HG03095 (cell line): Measurements from ENCODE around the gene ITSN1.
"Not testable (repeated sequence)": the region's sequence is repeated elsewhere in the genome, so short reads cannot be mapped to it uniquely, and the experiment has no call there.

Experiments
- ATAC-seq: cut with Tn5 transposase; IDR thresholded peaks from one replicate; pipeline ENCODE4 v1.9.1; 2021; ENCODE audit warnings: moderate library complexity; ENCODE audit not compliant: unreplicated experiment

The ITSN1 gene

DNA sequence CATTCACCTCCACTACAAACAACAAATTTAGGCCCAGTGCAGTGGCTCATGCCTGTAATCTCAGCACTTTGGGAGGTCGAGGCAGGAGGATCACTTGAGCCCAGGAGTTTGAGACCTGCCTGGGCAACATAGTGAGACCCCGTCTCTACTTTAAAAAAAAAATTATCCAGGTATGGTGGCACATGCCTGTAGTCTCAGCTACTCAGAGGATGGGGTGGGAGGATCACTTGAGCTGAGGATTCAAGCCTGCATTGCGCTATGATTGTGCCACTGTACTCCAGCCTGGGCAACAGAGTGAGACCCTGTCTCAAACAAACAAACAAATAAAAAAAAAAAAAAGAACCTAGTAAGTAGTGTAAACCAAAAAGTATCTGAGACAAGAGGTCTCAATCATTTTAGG lies 86.8 kb downstream of the ITSN1 start:
- not testable (repeated sequence) for ATAC-seq

DNA sequence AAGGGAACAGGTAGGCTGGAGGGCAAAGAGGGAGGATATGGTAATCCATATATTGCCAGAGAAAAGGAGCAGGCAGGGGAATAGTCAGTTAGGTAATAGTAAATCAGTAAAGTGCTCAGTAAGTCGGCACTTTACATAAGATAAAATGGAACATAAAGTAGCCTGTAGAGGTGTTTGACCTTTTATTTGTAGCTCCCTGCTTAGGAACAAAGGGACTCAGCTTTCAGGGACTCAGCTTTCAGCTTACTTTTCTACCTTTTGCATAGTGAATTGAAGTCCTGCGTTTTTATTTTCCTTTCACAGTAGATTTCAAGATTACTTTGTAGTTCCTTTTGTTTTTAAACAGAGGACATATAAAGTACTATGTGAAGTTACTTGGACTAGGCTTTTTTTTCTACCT lies 87.3 kb downstream of the ITSN1 start:
- ATAC-seq: no peak

DNA sequence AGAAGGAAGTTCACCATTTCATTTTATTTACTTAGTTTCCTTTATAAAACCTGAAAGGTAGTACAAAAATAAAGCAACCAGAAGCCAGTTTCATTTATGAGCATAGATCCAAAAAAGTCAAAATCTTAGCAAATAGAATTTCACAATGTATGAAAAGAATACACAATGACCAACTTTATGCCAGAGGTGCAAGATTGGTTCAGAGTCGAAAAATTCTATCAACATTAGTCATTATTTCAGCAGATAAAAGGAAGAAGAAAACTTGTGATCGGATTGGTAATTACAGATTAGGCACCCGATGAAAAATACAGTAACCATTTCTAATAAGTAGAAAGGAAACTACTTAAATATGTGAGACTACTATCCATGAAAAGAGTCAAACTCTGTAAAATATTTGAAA lies 89.1 kb downstream of the ITSN1 start:
- no peak for ATAC-seq

DNA sequence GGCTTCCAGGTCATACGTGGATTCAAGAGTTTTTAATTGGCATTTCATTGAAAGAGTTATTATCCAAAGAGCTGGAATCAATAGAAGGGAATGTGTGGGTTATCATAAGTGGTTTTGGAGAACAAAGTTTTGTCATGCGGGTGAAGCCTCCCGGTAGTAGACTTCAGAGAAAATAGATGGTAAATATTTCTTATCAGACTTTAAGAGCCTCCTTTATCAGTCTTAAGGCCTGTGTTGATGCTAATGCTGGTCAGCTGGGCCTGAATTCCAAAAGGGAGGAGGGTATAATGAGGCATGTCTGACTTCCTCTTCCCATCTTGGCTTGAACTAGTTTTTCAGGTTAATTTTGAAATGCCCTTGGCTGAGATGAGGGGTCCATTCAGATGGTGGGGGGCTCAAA lies 89.7 kb downstream of the ITSN1 start:
- ATAC-seq: no peak

DNA sequence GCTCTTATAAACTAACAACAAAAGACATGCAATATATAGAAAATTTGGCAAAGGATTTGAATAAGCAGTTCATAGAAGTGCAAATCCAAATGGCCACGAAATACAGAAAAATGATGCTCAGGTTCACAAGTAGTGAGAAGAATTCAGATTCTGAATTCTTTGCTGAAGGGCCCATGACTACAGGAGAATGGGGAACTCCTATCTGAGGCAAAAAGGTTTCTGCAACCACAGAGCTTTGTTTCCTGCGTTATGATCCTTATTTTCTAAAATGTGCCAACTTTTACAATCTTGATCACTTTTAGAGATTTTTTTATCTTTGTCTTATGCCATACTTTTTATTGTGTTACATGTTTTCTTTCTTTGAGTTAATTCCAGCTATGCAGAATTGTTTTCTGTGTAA lies 91.3 kb downstream of the ITSN1 start:
- ATAC-seq: no peak

DNA sequence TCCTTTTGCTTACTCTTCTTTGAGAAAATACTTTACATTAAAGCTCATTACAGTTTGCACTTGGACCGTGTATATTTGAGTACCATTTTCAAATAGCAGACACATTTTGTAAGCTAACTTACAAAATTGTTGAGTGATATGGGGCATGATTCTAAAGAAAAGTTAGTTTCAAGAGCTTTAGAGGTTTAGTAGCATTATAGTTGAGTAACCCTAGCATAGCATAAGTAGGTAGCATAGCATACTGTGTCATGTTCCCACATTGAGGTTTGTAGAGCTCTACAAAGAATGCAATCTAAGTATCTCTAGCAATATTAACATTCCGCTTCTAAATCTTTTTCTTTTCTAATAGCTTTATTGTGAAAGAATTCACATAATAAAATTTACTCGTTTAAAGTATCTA lies 92.0 kb downstream of the ITSN1 start:
- ATAC-seq: no peak

DNA sequence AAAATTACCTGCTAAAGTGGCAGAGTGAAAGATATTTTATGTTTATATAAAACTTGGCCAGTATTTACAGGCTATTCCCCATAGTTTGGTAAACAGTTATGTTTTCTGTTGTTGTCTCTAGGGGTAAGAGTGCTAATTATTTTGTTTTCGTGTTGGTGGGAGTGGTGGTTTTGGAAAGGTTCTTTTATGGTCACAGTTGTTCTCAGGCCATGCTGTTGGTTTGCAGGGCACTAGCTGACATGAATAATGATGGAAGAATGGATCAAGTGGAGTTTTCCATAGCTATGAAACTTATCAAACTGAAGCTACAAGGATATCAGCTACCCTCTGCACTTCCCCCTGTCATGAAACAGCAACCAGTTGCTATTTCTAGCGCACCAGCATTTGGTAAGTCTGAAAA lies 92.5 kb downstream of the ITSN1 start:
- no peak for ATAC-seq

DNA sequence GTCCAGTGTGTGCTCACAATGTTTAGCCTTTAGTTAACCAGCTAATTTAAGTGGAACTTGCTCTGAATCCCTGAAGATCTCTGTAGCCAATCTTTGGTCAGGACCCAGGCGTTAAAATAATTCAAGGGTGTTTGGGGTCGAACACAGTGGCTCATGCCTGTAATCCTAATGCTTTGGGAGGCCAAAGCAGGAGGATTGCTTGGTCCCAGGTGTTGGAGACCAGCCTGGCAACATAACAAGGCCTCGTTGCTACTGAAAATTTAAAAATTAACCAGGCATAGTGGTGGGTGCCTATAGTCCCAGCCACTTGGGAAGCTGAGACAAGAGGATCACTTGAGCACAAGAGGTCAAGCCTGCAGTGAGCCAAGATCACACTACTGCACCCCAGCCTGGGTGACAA lies 94.3 kb downstream of the ITSN1 start:
- no peak for ATAC-seq

DNA sequence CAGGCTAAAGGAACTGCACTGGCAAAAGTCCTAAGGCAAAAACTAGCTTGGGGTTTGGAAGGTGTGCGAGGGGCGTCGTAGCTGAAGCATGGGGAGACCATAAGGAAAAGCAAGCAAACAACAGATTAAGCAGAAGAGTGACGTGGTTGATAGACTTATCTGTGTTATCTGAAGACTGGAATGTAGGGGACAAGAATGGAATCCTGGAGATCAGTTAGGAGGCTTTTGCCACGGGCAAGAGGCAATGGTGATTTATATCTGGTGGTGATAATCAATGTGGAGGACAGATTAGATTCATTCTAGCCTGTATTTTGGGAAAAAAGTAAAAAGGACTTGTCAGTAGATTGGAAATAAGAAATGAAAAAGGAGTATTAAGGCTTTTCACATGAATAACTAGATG lies 97.4 kb downstream of the ITSN1 start:
- no peak for ATAC-seq

DNA sequence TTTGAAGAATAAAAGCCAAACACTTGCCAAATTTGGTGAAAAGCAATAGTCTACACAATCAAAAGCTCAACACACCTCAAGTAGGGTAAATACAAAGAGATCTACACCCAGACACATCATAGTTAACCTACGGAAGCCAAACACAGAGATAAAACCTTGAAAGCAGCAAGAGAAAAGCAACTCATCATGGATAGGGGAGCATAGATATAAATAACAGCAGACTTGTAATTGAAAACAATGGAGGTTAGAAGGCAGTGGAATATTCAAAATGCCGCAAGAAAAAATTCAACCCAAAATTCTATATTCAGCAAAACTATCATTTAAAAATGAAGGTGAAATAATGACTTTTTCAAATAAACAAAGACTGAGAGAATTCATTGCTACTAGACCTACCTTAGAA lies 105.1 kb downstream of the ITSN1 start:
- no peak for ATAC-seq

DNA sequence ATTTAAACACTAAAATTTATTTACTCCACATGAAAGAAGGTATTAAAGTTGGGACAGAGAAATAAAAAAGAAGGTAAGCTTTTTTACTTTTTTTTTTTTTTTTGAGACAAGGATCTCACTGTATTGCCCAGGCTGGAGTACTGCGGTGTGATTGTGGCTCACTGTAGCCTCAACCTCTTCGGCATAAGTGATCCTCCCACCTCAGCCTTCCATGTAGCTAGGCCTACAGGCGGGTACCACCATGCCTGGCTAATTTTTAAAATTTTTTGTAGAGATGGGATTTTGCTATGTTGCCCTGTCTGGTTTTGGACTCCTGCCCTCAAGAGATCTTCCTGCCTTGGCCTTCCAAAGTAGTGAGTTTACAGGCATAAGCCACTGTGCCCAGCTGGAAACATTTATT lies 106.6 kb downstream of the ITSN1 start:
- ATAC-seq: no peak

DNA sequence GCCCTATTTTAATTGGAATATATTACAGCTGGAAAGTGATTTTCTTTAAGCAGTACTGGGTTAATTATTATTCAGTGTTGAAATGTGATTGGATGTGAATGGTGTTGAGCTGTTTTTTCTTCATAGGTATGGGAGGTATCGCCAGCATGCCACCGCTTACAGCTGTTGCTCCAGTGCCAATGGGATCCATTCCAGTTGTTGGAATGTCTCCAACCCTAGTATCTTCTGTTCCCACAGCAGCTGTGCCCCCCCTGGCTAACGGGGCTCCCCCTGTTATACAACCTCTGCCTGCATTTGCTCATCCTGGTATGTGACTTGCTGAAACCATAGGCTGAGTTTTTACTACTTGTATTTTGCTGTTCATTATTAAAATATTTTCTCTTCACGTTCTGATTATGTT lies 107.7 kb downstream of the ITSN1 start:
- ATAC-seq: no peak

DNA sequence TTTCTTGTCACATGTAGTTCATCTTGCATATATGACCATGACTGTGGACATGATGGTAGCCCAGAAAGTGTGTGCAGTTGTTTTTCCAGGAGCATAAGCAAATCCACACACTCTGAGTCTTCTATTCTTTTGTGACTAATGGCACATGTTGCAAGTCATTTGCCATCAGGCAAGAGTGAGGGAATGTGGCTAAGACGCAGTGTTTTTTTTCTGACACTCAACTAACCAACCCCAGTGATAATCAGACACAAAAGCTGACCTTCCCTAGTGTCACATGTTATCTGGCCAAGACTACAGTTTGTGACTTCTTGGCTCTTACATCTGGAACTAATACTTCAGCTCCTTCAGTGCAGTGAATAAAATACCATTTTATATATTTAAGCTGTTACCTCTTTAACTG lies 108.8 kb downstream of the ITSN1 start:
- no peak for ATAC-seq

DNA sequence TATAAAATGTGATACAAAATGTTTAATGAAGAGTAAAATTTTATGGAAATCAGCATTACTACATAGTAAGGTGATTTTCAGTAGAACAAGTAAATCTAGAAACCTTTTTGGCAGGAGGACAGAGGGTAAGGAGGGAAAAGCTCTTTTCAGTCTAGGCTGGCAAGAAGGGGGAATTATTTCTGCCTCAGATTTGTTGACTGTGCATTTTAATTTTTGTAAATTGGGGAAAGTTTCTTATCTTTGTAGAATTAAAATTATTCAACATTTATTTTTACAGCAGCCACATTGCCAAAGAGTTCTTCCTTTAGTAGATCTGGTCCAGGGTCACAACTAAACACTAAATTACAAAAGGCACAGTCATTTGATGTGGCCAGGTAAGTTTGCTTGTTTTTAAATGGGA lies 109.2 kb downstream of the ITSN1 start:
- no peak for ATAC-seq

DNA sequence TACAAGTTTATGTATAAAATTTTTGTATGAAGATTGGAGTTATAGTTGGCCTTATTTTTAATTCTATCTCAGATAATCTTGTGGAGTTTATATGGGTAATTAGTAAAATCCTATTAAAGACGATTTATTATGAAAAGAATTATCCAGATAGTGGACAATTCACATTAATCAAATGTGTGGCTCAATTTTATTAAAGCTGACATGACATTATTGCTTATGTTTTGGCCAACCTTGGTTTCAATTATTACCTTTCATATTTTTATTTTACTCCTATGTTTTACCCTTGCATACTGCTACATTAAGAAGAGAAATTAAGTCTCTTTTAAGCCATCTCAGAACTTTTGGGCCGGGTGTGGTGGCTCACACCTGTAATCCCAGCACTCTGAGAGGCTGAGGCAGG lies 110.0 kb downstream of the ITSN1 start:
- no peak for ATAC-seq

DNA sequence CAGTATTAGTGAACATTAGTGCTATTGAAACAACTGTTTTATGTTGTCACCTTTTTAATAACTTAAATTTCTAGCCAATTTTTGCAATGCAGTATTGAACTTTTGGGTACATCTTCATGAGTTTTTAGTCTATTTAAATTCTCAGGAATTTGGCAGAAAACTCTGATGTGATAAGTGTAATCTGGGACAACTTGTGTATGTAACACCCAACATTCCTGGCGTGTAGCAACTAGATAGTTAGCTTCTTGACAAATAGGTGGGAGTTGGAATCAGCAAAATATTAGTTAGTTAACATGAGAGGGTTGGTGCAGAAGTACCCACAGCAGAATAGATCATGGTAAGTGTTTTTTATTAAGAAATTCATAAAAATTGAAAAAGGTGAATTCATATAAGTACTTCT lies 111.6 kb downstream of the ITSN1 start:
- ATAC-seq: no peak

DNA sequence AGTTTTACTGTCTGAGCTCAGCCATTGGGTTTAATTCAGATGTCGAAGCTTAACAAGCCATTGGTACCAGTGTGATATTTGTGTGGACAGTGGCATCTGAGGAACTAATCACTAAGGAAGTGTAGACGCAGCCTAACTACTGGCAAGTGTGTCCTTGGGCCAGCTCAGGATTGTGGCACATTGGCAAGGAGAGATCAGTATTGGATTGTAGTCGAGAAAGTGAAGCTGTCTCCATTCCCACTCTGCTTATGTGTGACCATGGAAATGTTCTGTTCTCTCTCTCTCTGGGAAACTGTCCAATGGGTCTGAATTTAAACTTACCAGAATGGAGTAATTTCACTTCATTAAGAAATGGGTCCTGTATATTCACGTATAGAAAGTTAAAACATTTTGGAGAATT lies 112.2 kb downstream of the ITSN1 start:
- no peak for ATAC-seq

DNA sequence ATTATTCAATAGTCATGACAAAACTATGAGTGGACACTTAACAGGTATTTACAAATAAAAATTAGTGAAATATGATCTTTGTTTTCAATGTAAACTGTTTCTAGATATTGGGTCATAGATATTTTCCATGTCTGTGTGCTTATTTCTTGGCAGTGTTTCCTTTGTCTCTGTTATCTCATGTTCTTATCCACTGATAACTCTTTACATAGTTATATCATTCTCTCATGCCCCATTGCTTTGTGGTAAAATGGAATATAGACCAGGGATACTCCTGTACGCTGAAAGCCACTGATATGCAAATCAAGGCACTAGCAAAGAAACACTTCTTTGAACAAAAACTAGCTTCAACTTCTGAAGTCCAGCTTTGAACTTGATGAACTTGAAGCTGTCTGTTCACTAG lies 113.1 kb downstream of the ITSN1 start:
- no peak for ATAC-seq

DNA sequence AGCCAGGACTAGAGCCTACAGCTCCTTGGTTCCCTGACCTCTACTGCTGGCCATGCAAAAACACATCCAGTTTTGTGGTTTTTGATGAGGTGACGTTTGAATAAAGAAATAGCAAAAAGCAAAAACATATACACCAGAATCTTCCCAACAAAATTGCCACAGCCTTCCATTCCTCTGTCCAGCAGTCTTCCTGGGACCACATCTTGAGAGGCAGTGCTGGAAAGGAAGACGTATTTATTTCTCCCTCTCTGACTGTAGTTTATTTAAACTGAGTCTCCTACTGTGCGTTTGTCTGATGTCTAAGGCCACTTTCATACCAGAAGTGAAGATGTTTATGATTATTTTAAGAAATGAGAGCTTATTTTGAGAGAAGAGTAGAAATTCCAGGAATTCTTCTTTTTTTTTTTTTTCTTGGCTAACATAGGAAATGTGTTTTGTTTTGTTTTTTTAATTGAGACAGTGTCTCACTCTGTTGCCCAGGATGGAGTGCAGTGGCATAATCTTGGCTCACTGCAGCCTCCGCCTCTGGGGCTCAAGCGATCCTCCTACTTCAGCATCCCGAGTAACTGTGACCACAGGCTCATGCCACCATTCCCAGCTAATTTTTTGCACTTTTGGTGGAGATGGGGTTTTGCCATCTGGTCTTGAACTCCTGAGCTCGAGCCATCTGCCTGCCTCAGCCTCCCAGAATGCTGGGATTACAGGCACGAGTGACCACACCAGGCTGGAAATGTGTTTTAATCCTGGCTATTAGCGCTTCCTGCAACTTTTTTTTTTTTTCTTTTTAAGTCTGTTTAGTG lies 118.5 kb downstream of the ITSN1 start:
- no peak for ATAC-seq

DNA sequence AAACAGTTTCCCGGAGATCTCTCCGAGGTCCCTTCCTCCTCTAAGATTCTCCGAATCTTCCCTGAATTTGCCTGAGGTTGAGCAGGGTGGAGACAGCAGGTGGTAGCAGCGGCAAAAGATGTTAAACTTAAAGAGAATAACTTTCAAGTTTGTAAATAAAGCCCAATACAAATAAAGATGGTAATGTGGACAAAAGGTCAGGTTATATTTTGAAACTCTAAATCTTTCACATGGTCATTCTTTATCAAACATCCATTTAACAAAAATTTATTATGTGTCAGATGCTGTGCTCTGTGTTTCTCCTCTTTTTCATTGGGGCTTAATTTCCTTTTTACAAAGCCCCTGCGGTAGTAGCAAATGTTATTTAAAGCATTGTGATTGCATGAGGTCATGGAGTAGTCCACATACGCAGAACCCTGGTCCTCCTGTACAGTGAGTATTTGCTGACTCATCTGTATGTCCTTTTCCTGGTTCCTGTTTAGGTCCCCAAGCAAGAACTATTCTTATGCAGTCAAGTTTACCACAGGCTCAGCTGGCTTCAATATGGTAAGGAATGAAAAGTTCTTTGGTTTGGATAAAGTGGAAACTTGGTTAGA lies 119.2 kb downstream of the ITSN1 start:
- ATAC-seq: no peak

DNA sequence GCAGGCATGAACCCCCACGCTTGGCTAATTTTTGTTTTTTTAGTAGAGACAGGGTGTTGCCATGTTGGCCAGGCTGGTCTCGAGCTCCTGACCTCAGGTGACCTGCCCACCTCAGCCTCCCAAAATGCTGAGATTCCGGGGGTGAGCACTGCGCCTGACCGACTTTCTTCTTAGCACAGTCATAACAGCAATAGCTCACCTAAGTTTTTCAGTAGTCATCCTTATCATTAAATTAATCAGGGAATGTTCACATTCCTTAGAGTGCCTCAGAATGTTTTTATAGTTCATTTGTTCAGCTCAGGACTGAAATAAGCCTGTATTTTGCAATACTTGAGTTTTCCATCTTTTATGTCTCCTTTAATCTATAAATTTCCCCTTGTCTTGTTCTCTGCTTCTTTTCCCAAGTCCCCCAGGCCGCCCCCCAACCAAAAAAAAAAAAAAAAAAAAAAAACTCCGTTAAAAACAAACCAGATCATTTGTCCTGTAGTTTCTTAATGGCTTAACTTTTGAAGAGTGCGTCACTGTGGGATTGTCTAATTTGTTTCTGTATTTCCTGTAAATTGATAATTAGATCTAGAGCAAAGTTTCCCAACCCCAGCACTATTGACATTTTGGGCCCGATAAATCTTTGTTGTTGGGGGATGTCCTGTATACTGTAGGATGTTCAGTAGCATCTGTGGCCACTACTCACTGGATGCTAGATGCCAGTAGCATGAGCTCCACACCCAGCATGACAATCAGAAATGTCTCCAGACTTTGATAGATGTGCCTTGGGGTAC lies 120.7 kb downstream of the ITSN1 start:
- ATAC-seq: no peak

DNA sequence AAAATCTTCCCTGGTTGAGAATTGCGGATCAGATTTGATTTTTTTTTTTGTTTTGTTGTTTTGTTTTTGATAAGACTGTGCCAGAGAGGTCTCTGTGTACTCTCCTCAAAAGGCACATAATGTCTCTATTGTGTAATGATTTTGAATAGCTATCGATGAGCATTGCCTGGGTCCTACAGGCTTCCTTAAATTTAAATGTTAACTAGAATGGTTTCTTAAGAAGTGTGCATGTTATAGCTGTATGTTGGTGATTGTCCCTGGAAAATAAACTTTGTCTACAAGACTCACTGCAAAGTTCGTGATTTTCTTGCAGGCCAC lies 121.2 kb downstream of the ITSN1 start:
- ATAC-seq: no peak
